Panc1 (cell line): ENCODE results near the gene CADM4. TPM values are rescaled to one million over a fixed set of nuclear protein-coding genes. Genes with fewer than 3 reads are reported as not detected.
A peak's percentile ranks its signal among the peaks of the same experiment; 100 is the strongest.

Experiments used
- ATAC-seq: fragments of 200-7000 bp; cut with Tn5 transposase; 2 replicates; pipeline ENCODE4 v1.9.1; 2020; ENCODE audit warnings: mild to moderate bottlenecking, moderate library complexity
- BruUV-seq: library from RNA; stranded (reverse); fragments of 400-500 nt; replicated peaks from 2 replicates; lab custom pipeline; 2021; lab: Mats Ljungman, UMichigan
- CTCF ChIA-PET: fragments of 300-600 bp; sonication (Branson Sonifier 250); formaldehyde crosslinking; loops from one replicate; lab custom pipeline; 2022; ENCODE audit warnings: antibody characterized with exemption; lab: Charles Lee
- POLR2A ChIA-PET: fragments of 300-600 bp; sonication (Branson Sonifier 250); formaldehyde crosslinking; loops from one replicate; lab custom pipeline; 2022; ENCODE audit warnings: antibody characterized with exemption; lab: Charles Lee
- DNase-seq: peaks from one replicate; pipeline ENCODE4 v3.0.0-alpha.2; 2010; ENCODE audit warnings: low read depth, low spot score
- H3K27ac ChIP-seq: 2 replicates; pipeline ENCODE4 v1.5.1; 2011; ENCODE audit warnings: mild to moderate bottlenecking, low read length, inconsistent platforms
- H3K27me3 ChIP-seq: fragments of 200-500 bp; sonication (Bioruptor generic); 2 replicates; pipeline ENCODE4 v1.6.0; 2014; ENCODE audit warnings: low read length, inconsistent platforms; ENCODE audit not compliant: control insufficient read depth, insufficient read depth
- H3K36me3 ChIP-seq: fragments of 200-500 bp; sonication (Bioruptor generic); 2 replicates; pipeline ENCODE4 v1.5.1; 2014; ENCODE audit warnings: inconsistent platforms, mild to moderate bottlenecking, low read length, moderate library complexity; ENCODE audit not compliant: control insufficient read depth, insufficient read depth
- H3K4me1 ChIP-seq: 2 replicates; pipeline ENCODE4 v1.5.1; 2011; ENCODE audit warnings: inconsistent platforms, mild to moderate bottlenecking, low read length, moderate library complexity; ENCODE audit not compliant: control insufficient read depth, insufficient read depth
- H3K4me3 ChIP-seq, 2 experiments: 2 replicates each; pipeline ENCODE4 v1.5.1; 2011 to 2012; ENCODE audit warnings: low read depth in 2 of 2, low read length in 2 of 2, mild to moderate bottlenecking in 2 of 2, inconsistent platforms in 1 of 2, moderate library complexity in 1 of 2
- H3K9me3 ChIP-seq: fragments of 200-500 bp; sonication (Bioruptor generic); 2 replicates; pipeline ENCODE4 v1.5.1; 2014; ENCODE audit warnings: low read depth, mild to moderate bottlenecking, inconsistent platforms, low read length, moderate library complexity; ENCODE audit not compliant: control insufficient read depth, insufficient read depth
- POLR2AphosphoS5 ChIP-seq: IDR thresholded peaks from 2 replicates; pipeline ENCODE4 v1.6.1; 2012; ENCODE audit warnings: mild to moderate bottlenecking, low read depth, low read length, moderate library complexity
- REST ChIP-seq, 2 experiments: IDR thresholded peaks; 2 replicates each; pipeline ENCODE4 v1.6.1; 2011 to 2012; ENCODE audit warnings: low read depth in 2 of 2, control low read depth in 1 of 2, low read length in 1 of 2, mild to moderate bottlenecking in 1 of 2, moderate library complexity in 1 of 2; ENCODE audit not compliant: insufficient read depth in 1 of 2
- SIN3A ChIP-seq: IDR thresholded peaks from 2 replicates; pipeline ENCODE4 v1.6.1; 2012; ENCODE audit warnings: low read depth, mild to moderate bottlenecking, low read length, moderate library complexity, borderline replicate concordance; ENCODE audit not compliant: insufficient read depth
- TCF7L2 ChIP-seq: IDR thresholded peaks from 2 replicates; pipeline ENCODE4 v1.6.1; 2011; ENCODE audit warnings: mild to moderate bottlenecking, low read depth, low read length, inconsistent platforms
- in situ Hi-C: cut with HindIII; loops from 2 replicates; pipeline ENCODE4 v1.10.0; 2016; ENCODE audit warnings: low sequenced_read_pairs, low pct_unique_long_range_greater_than_20kb
- intact Hi-C: fragments of 100-400 bp; cut with micrococcal nuclease; formaldehyde crosslinking; loops from one replicate; pipeline ENCODE4 v1.10.0; 2022; ENCODE audit not compliant: unreplicated experiment
- total RNA-seq: library from RNA; stranded (reverse); gene quantifications from one replicate; pipeline ENCODE4 v1.2.1, GENCODE V29; 2021; ENCODE audit not compliant: unreplicated experiment
- TF ChIP-seq, protein P1 (sequence below): fragments of 450-650 bp; IDR thresholded peaks from 2 replicates; pipeline ENCODE4 v1.5.1; 2017; ENCODE audit warnings: mild to moderate bottlenecking

The CADM4 gene
- total RNA-seq, 1 experiment from 2014 or later: 2.7 TPM

- intact Hi-C loops: no loop called here
- Histone ChIP-seq H3K9me3 (no peaks in the 10 kb centered on the region), H3K36me3 (no peaks in the 10 kb centered on the region; the same call in 1 of the 2 replicates), H3K27ac (peak overlapping the region; percentile 34; the same call in 1 of the 2 replicates), H3K4me3 (peak overlapping the region in 1 of 2 experiments; percentile 29; a peak in 2 of 4 replicates), H3K27me3 (peaks cover 4% of the 10 kb centered on the region; the same call in 1 of the 2 replicates), H3K4me1 (peaks cover 3% of the 10 kb centered on the region)
- no peak for TF ChIP-seq SIN3A
- TF ChIP-seq, protein P1, sequence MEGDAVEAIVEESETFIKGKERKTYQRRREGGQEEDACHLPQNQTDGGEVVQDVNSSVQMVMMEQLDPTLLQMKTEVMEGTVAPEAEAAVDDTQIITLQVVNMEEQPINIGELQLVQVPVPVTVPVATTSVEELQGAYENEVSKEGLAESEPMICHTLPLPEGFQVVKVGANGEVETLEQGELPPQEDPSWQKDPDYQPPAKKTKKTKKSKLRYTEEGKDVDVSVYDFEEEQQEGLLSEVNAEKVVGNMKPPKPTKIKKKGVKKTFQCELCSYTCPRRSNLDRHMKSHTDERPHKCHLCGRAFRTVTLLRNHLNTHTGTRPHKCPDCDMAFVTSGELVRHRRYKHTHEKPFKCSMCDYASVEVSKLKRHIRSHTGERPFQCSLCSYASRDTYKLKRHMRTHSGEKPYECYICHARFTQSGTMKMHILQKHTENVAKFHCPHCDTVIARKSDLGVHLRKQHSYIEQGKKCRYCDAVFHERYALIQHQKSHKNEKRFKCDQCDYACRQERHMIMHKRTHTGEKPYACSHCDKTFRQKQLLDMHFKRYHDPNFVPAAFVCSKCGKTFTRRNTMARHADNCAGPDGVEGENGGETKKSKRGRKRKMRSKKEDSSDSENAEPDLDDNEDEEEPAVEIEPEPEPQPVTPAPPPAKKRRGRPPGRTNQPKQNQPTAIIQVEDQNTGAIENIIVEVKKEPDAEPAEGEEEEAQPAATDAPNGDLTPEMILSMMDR: no peak
- ATAC-seq: no peak
- no TSS peak for BruUV-seq
- ChIA-PET POLR2A (no interaction called here), CTCF (no interaction called here)
- in situ Hi-C loops: no loop called here
- no peak for DNase-seq
Measured at GRCh38 chr19:43634506-43634871, 5.2 kb downstream of the CADM4 start.

- ATAC-seq (no peak), DNase-seq (no peak)
- intact Hi-C loops: no loop called here
- in situ Hi-C loops: no loop called here
- POLR2A ChIA-PET: no interaction called here
- H3K27me3 ChIP-seq: peaks cover 3% of the 10 kb centered on the region; the same call in 1 of the 2 replicates
- BruUV-seq: no TSS peak
- no peak overlapping the region for H3K4me3 ChIP-seq
- no peaks in the 10 kb centered on the region for H3K9me3 ChIP-seq
- H3K36me3 ChIP-seq: no peaks in the 10 kb centered on the region; the same call in 1 of the 2 replicates
- H3K4me1 ChIP-seq: peaks cover 3% of the 10 kb centered on the region
- H3K27ac ChIP-seq: no peak overlapping the region
- CTCF ChIA-PET: no interaction called here
- TF ChIP-seq TCF7L2 (no peak), POLR2AphosphoS5 (no peak), SIN3A (no peak), REST (IDR thresholded peaks at IDR 0.05; ENCODE audit: insufficient read depth in 1 of 2, low read depth in 2 of 2, low read length in 1 of 2) (no peak)
- TF ChIP-seq, protein P1: no peak
Measured at GRCh38 chr19:43634068-43634467, 5.6 kb downstream of the CADM4 start.
